Activated T-helper 1 cell treated with anti-CD3 and anti-CD28 coated beads, Interleukin-12 subunit alpha, Interleukin-12 subunit beta, Interleukin-2, Interleukin-4 antibody, amounts not matched to agents 30 ng/mL and 10 ng/mL and 1 ng/mL, durations not matched to agents 14 hours and 24 hours and 36 hours (primary cell): ENCODE measurements around the gene CFAP92. TPM values are rescaled to one million over a fixed set of nuclear protein-coding genes. Genes with fewer than 3 reads are reported as not detected.

Source experiments
- DNase-seq: peaks from one replicate; pipeline ENCODE4 v3.0.0; 2021; ENCODE audit warnings: low spot score
- H3K27ac Mint-ChIP-seq: one replicate; pipeline ENCODE4 v1.8.0; 2021; ENCODE audit warnings: mild to moderate bottlenecking, mixed read lengths
- H3K27me3 Mint-ChIP-seq: one replicate; pipeline ENCODE4 v1.8.0; 2022; ENCODE audit warnings: mild to moderate bottlenecking, moderate library complexity, mixed read lengths; ENCODE audit not compliant: insufficient read depth
- H3K36me3 Mint-ChIP-seq: one replicate; pipeline ENCODE4 v1.8.0; 2021; ENCODE audit warnings: low read depth, mixed read lengths
- H3K4me1 Mint-ChIP-seq: one replicate; pipeline ENCODE4 v1.8.0; 2021; ENCODE audit warnings: low read depth, mixed read lengths
- H3K4me3 Mint-ChIP-seq: one replicate; pipeline ENCODE4 v1.8.0; 2021; ENCODE audit warnings: mild to moderate bottlenecking, moderate library complexity, mixed read lengths
- H3K9me3 Mint-ChIP-seq: one replicate; pipeline ENCODE4 v1.8.0; 2021; ENCODE audit warnings: mixed read lengths
- intact Hi-C: fragments of 100-400 bp; cut with micrococcal nuclease; formaldehyde crosslinking; loops from one replicate; pipeline ENCODE4 v1.15.1; 2024
- total RNA-seq: library from RNA; stranded (reverse); gene quantifications from 2 replicates; pipeline ENCODE4 v1.2.3, GENCODE V29; 2022

Gene CFAP92
- total RNA-seq, 1 donor from 2014 or later: 0.13 TPM

DNA sequence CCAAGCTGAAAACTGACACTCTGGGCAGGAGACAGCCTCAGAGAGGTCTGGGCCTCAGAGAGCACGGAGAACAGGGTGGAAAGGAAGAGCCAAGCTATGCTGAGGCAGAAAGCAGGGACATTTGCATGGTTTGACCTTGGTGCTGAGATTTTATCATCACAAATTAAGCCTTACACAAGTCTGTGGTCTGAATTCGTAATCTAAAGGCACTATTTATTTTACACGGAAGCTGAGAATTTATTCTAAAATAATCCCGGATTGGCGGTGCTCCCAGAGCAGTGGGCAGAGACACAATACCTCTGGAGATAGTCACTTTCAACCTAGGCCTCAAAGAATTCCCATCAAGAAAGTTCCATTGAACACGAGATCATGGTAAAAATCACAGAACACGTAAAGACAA lies 47.5 kb downstream of the CFAP92 start:
- Mint-ChIP-seq H3K9me3 (no peaks in the 10 kb centered on the region), H3K4me1 (no peaks in the 10 kb centered on the region), H3K27ac (no peak overlapping the region), H3K27me3 (peaks cover 5% of the 10 kb centered on the region), H3K36me3 (no peaks in the 10 kb centered on the region), H3K4me3 (no peak overlapping the region)
- intact Hi-C loops: no loop called here
- no peak for DNase-seq

- Mint-ChIP-seq H3K27ac (no peak overlapping the region), H3K4me3 (no peak overlapping the region), H3K9me3 (no peaks in the 10 kb centered on the region), H3K4me1 (no peaks in the 10 kb centered on the region), H3K36me3 (no peaks in the 10 kb centered on the region), H3K27me3 (peaks cover 5% of the 10 kb centered on the region)
- intact Hi-C loops: no loop called here
- DNase-seq: no peak
Measured at GRCh38 chr3:128945878-128946175, 48.0 kb downstream of the CFAP92 start.

DNA sequence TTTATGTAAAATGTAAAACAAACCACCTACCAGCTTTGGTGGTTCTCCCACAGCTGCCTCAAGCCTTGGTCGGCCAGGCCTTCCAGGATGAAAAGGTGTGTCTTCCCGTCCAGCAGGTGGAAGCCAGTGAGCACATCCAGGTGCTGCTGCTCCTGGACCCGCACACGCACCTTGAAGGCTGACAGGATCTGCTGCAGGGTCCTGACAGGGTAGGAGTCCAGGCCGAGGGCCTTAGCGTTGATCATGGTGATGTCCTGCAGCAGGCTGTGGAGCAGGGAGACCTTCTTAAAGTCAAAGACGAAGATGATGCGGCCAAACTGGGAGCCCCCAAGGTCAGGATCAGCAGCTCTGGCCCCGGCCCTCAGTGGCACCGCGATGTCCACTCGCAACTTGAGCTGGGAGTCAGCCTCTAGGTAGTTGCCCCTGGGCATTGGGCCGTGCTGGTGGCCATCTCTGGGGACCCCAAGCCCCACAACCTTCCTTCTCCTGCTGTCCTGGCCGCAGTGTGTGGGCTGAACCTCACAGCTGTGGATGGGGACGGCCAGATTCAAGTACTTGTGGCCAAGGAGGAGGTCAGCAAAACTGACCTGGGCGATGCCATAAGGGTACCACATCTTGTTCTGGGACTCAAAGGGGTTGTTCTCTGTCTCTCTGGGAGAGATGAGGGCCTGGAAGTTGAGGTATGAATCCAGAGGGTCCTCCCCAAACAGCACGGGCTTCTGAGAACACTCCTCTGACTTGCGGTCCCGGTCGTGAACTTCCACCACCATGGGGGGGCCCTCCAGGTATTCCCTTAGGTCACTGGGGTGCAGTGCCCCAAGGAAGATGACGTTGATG lies 48.6 kb downstream of the CFAP92 start:
- H3K4me3 Mint-ChIP-seq: no peak overlapping the region
- H3K27ac Mint-ChIP-seq: no peak overlapping the region
- DNase-seq: no peak

DNA sequence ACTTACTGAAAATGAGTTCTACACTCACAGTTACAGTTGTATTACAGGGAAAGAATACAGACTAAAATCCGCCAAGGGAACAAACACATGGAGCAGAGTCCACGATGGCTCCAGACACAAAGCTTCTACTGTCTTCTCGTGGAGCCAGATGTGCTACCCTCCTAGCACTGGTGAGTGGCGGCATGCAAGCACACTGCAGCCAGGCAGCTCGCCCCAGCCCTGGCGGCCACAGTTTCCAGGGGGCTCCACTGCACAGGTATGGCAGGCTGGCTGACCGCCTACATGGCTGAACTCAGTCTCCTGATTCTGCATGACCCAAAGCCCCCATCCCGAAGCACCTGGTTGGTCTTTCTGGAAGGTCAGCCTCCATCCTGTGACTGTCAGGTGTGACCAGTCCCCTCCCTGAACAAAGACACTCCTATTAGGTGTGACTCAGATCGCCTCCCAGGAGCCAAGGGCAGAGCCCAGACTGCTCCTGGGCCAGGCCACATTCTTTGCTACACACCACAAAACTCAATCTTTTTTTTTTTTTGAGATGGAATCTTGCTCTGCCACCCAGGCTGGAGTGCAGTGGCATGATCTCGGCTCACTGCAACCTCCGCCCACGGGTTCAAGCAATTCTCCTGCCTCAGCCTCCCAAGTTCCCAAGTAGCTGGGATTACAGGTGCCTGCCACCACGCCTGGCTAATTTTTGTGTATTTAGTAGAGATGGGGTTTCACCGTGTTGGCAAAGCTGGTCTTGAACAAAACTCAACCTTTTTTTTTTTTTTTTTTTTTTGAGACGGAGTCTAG lies 51.5 kb downstream of the CFAP92 start:
- DNase-seq: no peak
- intact Hi-C loops: no loop called here
- peaks cover 10% of the 10 kb centered on the region for H3K27me3 Mint-ChIP-seq

More for the DNA sequence above, 48.6 kb downstream of the CFAP92 start:
- intact Hi-C loops: no loop called here
- Mint-ChIP-seq H3K36me3 (no peaks in the 10 kb centered on the region), H3K4me1 (no peaks in the 10 kb centered on the region), H3K9me3 (no peaks in the 10 kb centered on the region), H3K27me3 (peaks cover 10% of the 10 kb centered on the region)

GRCh38 chr3:128940252-128940651 lies 53.6 kb downstream of the CFAP92 start:
- Mint-ChIP-seq H3K4me3 (no peak overlapping the region), H3K27me3 (peaks cover 19% of the 10 kb centered on the region), H3K36me3 (no peaks in the 10 kb centered on the region), H3K27ac (no peak overlapping the region), H3K9me3 (no peaks in the 10 kb centered on the region), H3K4me1 (no peaks in the 10 kb centered on the region)
- intact Hi-C loops: no loop called here
- no peak for DNase-seq

More for the DNA sequence above, 51.5 kb downstream of the CFAP92 start:
- Mint-ChIP-seq H3K4me3 (no peak overlapping the region), H3K9me3 (no peaks in the 10 kb centered on the region), H3K4me1 (no peaks in the 10 kb centered on the region), H3K27ac (no peak overlapping the region), H3K36me3 (no peaks in the 10 kb centered on the region)

- H3K4me3 Mint-ChIP-seq: no peak overlapping the region
- H3K27me3 Mint-ChIP-seq: peaks cover 23% of the 10 kb centered on the region
- intact Hi-C loops: no loop called here
- no peaks in the 10 kb centered on the region for H3K9me3 Mint-ChIP-seq
- H3K36me3 Mint-ChIP-seq: no peaks in the 10 kb centered on the region
- no peak overlapping the region for H3K27ac Mint-ChIP-seq
- no peaks in the 10 kb centered on the region for H3K4me1 Mint-ChIP-seq
- DNase-seq: no peak
Measured at GRCh38 chr3:128936341-128936740, 57.5 kb downstream of the CFAP92 start.

GRCh38 chr3:128935922-128936321 lies 58.0 kb downstream of the CFAP92 start:
- intact Hi-C loops: no loop called here
- Mint-ChIP-seq H3K9me3 (no peaks in the 10 kb centered on the region), H3K27ac (no peak overlapping the region), H3K4me1 (no peaks in the 10 kb centered on the region), H3K4me3 (no peak overlapping the region), H3K36me3 (no peaks in the 10 kb centered on the region), H3K27me3 (peaks cover 23% of the 10 kb centered on the region)
- no peak for DNase-seq

GRCh38 chr3:128933922-128934253 lies 60.0 kb downstream of the CFAP92 start:
- H3K4me1 Mint-ChIP-seq: no peaks in the 10 kb centered on the region
- no peak overlapping the region for H3K27ac Mint-ChIP-seq
- H3K4me3 Mint-ChIP-seq: no peak overlapping the region
- intact Hi-C loops: no loop called here
- H3K9me3 Mint-ChIP-seq: no peaks in the 10 kb centered on the region
- no peak for DNase-seq
- H3K27me3 Mint-ChIP-seq: peaks cover 19% of the 10 kb centered on the region
- H3K36me3 Mint-ChIP-seq: no peaks in the 10 kb centered on the region

- H3K27ac Mint-ChIP-seq: no peak overlapping the region
- peaks cover 19% of the 10 kb centered on the region for H3K27me3 Mint-ChIP-seq
- no peaks in the 10 kb centered on the region for H3K9me3 Mint-ChIP-seq
- H3K4me3 Mint-ChIP-seq: no peak overlapping the region
- intact Hi-C loops: no loop called here
- no peaks in the 10 kb centered on the region for H3K36me3 Mint-ChIP-seq
- DNase-seq: no peak
- H3K4me1 Mint-ChIP-seq: no peaks in the 10 kb centered on the region
Measured at GRCh38 chr3:128933213-128933921, 60.5 kb downstream of the CFAP92 start.

GRCh38 chr3:128932516-128933212 lies 61.2 kb downstream of the CFAP92 start:
- Mint-ChIP-seq H3K4me1 (no peaks in the 10 kb centered on the region), H3K36me3 (no peaks in the 10 kb centered on the region), H3K27me3 (peaks cover 19% of the 10 kb centered on the region), H3K9me3 (no peaks in the 10 kb centered on the region), H3K4me3 (no peak overlapping the region), H3K27ac (no peak overlapping the region)
- intact Hi-C loops: no loop called here
- no peak for DNase-seq

- Mint-ChIP-seq H3K27me3 (peaks cover 10% of the 10 kb centered on the region), H3K4me1 (no peaks in the 10 kb centered on the region), H3K27ac (no peak overlapping the region), H3K36me3 (no peaks in the 10 kb centered on the region), H3K4me3 (no peak overlapping the region), H3K9me3 (peaks cover 10% of the 10 kb centered on the region)
- intact Hi-C loops: no loop called here
- DNase-seq: no peak
Measured at GRCh38 chr3:128931046-128931445, 62.8 kb downstream of the CFAP92 start.

- DNase-seq: no peak
- H3K27me3 Mint-ChIP-seq: peaks cover 7% of the 10 kb centered on the region
- intact Hi-C loops: no loop called here
Measured at GRCh38 chr3:128929364-128929763, 64.5 kb downstream of the CFAP92 start.

More at GRCh38 chr3:128929364-128929763, 64.5 kb downstream of the CFAP92 start:
- Mint-ChIP-seq H3K4me3 (no peak overlapping the region), H3K27ac (no peak overlapping the region), H3K36me3 (peaks cover 10% of the 10 kb centered on the region), H3K4me1 (peaks cover 6% of the 10 kb centered on the region), H3K9me3 (peaks cover 24% of the 10 kb centered on the region)
